Endodermal cell (in vitro differentiated cells): ENCODE results near the gene MAP3K2. TPM values are rescaled to one million over a fixed set of nuclear protein-coding genes. Genes with fewer than 3 reads are reported as not detected.

Experiments
- DNase-seq: peaks from one replicate; pipeline ENCODE4 v3.0.0-alpha.2; 2017
- H3K27ac ChIP-seq: 2 replicates; pipeline ENCODE4 v1.5.1; 2013; ENCODE audit warnings: mild to moderate bottlenecking, low read depth, low read length, moderate library complexity
- H3K27me3 ChIP-seq: 2 replicates; pipeline ENCODE4 v1.6.1; 2013; ENCODE audit warnings: mild to moderate bottlenecking, low read length, moderate library complexity; ENCODE audit not compliant: insufficient read depth, control insufficient read depth, poor library complexity, severe bottlenecking
- H3K36me3 ChIP-seq: 2 replicates; pipeline ENCODE4 v1.7.0; 2013; ENCODE audit warnings: mild to moderate bottlenecking, low read length, moderate library complexity; ENCODE audit not compliant: control insufficient read depth, insufficient read depth
- H3K4me1 ChIP-seq: one replicate; pipeline ENCODE4 v1.7.0; 2013; ENCODE audit warnings: low read length; ENCODE audit not compliant: control insufficient read depth, insufficient read depth
- H3K4me3 ChIP-seq: 2 replicates; pipeline ENCODE4 v1.5.1; 2013; ENCODE audit warnings: mild to moderate bottlenecking, low read length, moderate library complexity
- H3K9ac ChIP-seq: 2 replicates; pipeline ENCODE4 v1.6.1; 2013; ENCODE audit warnings: mild to moderate bottlenecking, low read length, moderate library complexity; ENCODE audit not compliant: poor library complexity, severe bottlenecking; ENCODE audit errors: extremely low read depth
- H3K9me3 ChIP-seq: 2 replicates; pipeline ENCODE4 v1.6.1; 2013; ENCODE audit warnings: mild to moderate bottlenecking, low read length, moderate library complexity; ENCODE audit not compliant: control insufficient read depth
- H3K27ac Mint-ChIP-seq: 2 replicates; pipeline ENCODE4 v1.8.0; 2020; ENCODE audit warnings: mixed read lengths
- H3K27me3 Mint-ChIP-seq: 2 replicates; pipeline ENCODE4 v1.8.0; 2021; ENCODE audit warnings: mild to moderate bottlenecking, mixed read lengths; ENCODE audit not compliant: insufficient read depth
- H3K36me3 Mint-ChIP-seq: 2 replicates; pipeline ENCODE4 v1.8.0; 2020; ENCODE audit warnings: low read depth, mixed read lengths
- H3K4me1 Mint-ChIP-seq: 2 replicates; pipeline ENCODE4 v1.8.0; 2020; ENCODE audit warnings: mixed read lengths
- H3K4me3 Mint-ChIP-seq: 2 replicates; pipeline ENCODE4 v1.8.0; 2020; ENCODE audit warnings: mild to moderate bottlenecking, moderate library complexity, mixed read lengths
- H3K9me3 Mint-ChIP-seq: 2 replicates; pipeline ENCODE4 v1.8.0; 2020; ENCODE audit warnings: mild to moderate bottlenecking, mixed read lengths
- CTCF ChIP-seq: fragments of 200-600 bp; sonication (generic); conservative IDR thresholded peaks from 2 replicates; pipeline ENCODE4 v1.5.0; 2021; ENCODE audit warnings: antibody characterized with exemption, mild to moderate bottlenecking
- WGBS, 2 experiments: methylation state at CpG; one replicate each; pipeline versions ENCODE4 v1.1.5 to v1.1.7; 2013; ENCODE audit warnings: missing lambda C conversion rate in 2 of 2, mixed read lengths in 1 of 2; ENCODE audit not compliant: insufficient coverage in 1 of 2, insufficient read length in 1 of 2; 5-methylcytosine and 5-hydroxymethylcytosine counted together
- total RNA-seq, 2 donors: library from RNA; stranded (reverse); fragmentation: NEBNext Ultra II Directional in 1 of 2; extraction: Animal tissue kit (Norgen Biotek cat#: 25700) in 1 of 2; gene quantifications; 2 replicates in 1 of 2; 3 replicates in 1 of 2; pipeline ENCODE4 v1.2.1, GENCODE V29; 2021

The MAP3K2 gene
- total RNA-seq, 2 donors from 2014 or later, result 27.9 to 31.6 TPM

- no peaks in the 10 kb centered on the region for H3K36me3 Mint-ChIP-seq
- Histone ChIP-seq H3K9ac (no peak overlapping the region), H3K27me3 (peaks cover 58% of the 10 kb centered on the region), H3K9me3 (no peaks in the 10 kb centered on the region), H3K36me3 (no peaks in the 10 kb centered on the region), H3K27ac (no peak overlapping the region), H3K4me1 (peaks cover 4% of the 10 kb centered on the region), H3K4me3 (no peak overlapping the region)
- peaks cover 76% of the 10 kb centered on the region for H3K27me3 Mint-ChIP-seq
- peaks cover 14% of the 10 kb centered on the region for H3K4me1 Mint-ChIP-seq
- WGBS, 2 experiments, result 85 to 90% methylated on average over 11 to 15 of the region's 15 CpGs
- no peak overlapping the region for H3K4me3 Mint-ChIP-seq
- no peak for TF ChIP-seq CTCF
- no peak overlapping the region for H3K27ac Mint-ChIP-seq
- no peaks in the 10 kb centered on the region for H3K9me3 Mint-ChIP-seq
- no peak for DNase-seq
Observed at GRCh38 chr2:127419448-127420038, 31.8 kb upstream of the MAP3K2 start.

- Histone ChIP-seq H3K27me3 (peaks cover 54% of the 10 kb centered on the region), H3K9me3 (no peaks in the 10 kb centered on the region), H3K4me3 (no peak overlapping the region), H3K27ac (no peak overlapping the region), H3K9ac (no peak overlapping the region), H3K4me1 (peaks cover 4% of the 10 kb centered on the region), H3K36me3 (no peaks in the 10 kb centered on the region)
- H3K4me3 Mint-ChIP-seq, result no peak overlapping the region
- 90 to 94% methylated on average over 2 to 4 of the region's 4 CpGs for WGBS, 2 experiments
- peaks cover 77% of the 10 kb centered on the region for H3K27me3 Mint-ChIP-seq
- H3K36me3 Mint-ChIP-seq, result no peaks in the 10 kb centered on the region
- TF ChIP-seq CTCF, result no peak
- H3K9me3 Mint-ChIP-seq, result no peaks in the 10 kb centered on the region
- H3K4me1 Mint-ChIP-seq, result peaks cover 14% of the 10 kb centered on the region
- DNase-seq, result no peak
- H3K27ac Mint-ChIP-seq, result no peak overlapping the region
Observed at GRCh38 chr2:127419112-127419430, 31.3 kb upstream of the MAP3K2 start.

- Histone ChIP-seq H3K27ac (no peak within 1 kb of the TSS), H3K9me3 (peaks cover 1% of the 10 kb centered on the region), H3K27me3 (peaks cover 48% of the 10 kb centered on the region), H3K4me3 (no peak within 1 kb of the TSS), H3K9ac (no peak within 1 kb of the TSS), H3K4me1 (peaks cover 4% of the 10 kb centered on the region), H3K36me3 (no peaks in the 10 kb centered on the region)
- 91 to 92% methylated on average over 10 to 16 of the region's 16 CpGs for WGBS, 2 experiments
- TF ChIP-seq CTCF, result no peak
- Mint-ChIP-seq H3K27me3 (peaks cover 75% of the 10 kb centered on the region), H3K36me3 (no peaks in the 10 kb centered on the region), H3K27ac (no peak within 1 kb of the TSS), H3K4me1 (peaks cover 14% of the 10 kb centered on the region), H3K4me3 (no peak within 1 kb of the TSS), H3K9me3 (peaks cover 1% of the 10 kb centered on the region)
- DNase-seq, result no peak
Observed at GRCh38 chr2:127418300-127419111, 30.7 kb upstream of the MAP3K2 start, which contains the start of gene PROC. Gene PROC, plus strand, starts transcription at chr2:127418427. Its CDS starts 1,516 bp downstream, at chr2:127419943.
